GM19328 (cell line): Measurements from ENCODE around the gene LAD1.

Experiments used
- ATAC-seq: cut with Tn5 transposase; IDR thresholded peaks from one replicate; pipeline ENCODE4 v1.9.1; 2021; ENCODE audit warnings: mild to moderate bottlenecking, moderate library complexity; ENCODE audit not compliant: unreplicated experiment

The LAD1 gene

GRCh38 chr1:201419256-201419655 lies 20.1 kb upstream of the LAD1 start:
- no peak for ATAC-seq

GRCh38 chr1:201418461-201418860 lies 19.3 kb upstream of the LAD1 start:
- ATAC-seq: no peak

GRCh38 chr1:201414051-201414738 lies 15.1 kb upstream of the LAD1 start:
- no peak for ATAC-seq

- ATAC-seq: no peak
These were observed 12.2 kb upstream of the LAD1 start for GRCh38 chr1:201411292-201411691.

GRCh38 chr1:201409440-201409839 lies 10.3 kb upstream of the LAD1 start:
- no peak for ATAC-seq

- no peak for ATAC-seq
These were observed 9.7 kb upstream of the LAD1 start for GRCh38 chr1:201408834-201409200.

- ATAC-seq: no peak
These were observed 9.2 kb upstream of the LAD1 start for GRCh38 chr1:201408176-201408833.

- no peak for ATAC-seq
These were observed 7.8 kb upstream of the LAD1 start for GRCh38 chr1:201406831-201407406.

GRCh38 chr1:201405484-201405831 lies 6.3 kb upstream of the LAD1 start:
- ATAC-seq: no peak

GRCh38 chr1:201404722-201405483 lies 5.8 kb upstream of the LAD1 start:
- ATAC-seq: no peak

- ATAC-seq: no peak
These were observed 4.9 kb upstream of the LAD1 start for GRCh38 chr1:201404055-201404454.

- no peak for ATAC-seq
These were observed 4.2 kb upstream of the LAD1 start for GRCh38 chr1:201403359-201403758.

- no peak for ATAC-seq
These were observed 2.6 kb upstream of the LAD1 start for GRCh38 chr1:201401700-201402099.

- no peak for ATAC-seq
These were observed 1.7 kb upstream of the LAD1 start for GRCh38 chr1:201400852-201401230.

- ATAC-seq: no peak
These were observed 1.2 kb upstream of the LAD1 start for GRCh38 chr1:201400212-201400851.

GRCh38 chr1:201399352-201400126 lies 415 bp upstream of the LAD1 start:
- ATAC-seq: no peak

- ATAC-seq: no peak
These were observed 1.4 kb downstream of the LAD1 start for GRCh38 chr1:201397675-201398074.

- no peak for ATAC-seq
These were observed 2.2 kb downstream of the LAD1 start for GRCh38 chr1:201396861-201397464.

- no peak for ATAC-seq
These were observed 3.2 kb downstream of the LAD1 start for GRCh38 chr1:201395936-201396335.

- no peak for ATAC-seq
These were observed 4.5 kb downstream of the LAD1 start for GRCh38 chr1:201394591-201394990.
